Omental fat pad (tissue), 4 donors: ENCODE measurements around the gene MTF2. TPM values are rescaled to one million over a fixed set of nuclear protein-coding genes. Genes with fewer than 3 reads are reported as not detected.

ENCODE experiments used
- ATAC-seq: fragments of 150-250 bp; one replicate; pipeline ENCODE4 v1.9.1; 2016; ENCODE audit warnings: mild to moderate bottlenecking, moderate library complexity; ENCODE audit not compliant: low FRiP score
- DNase-seq: peaks from one replicate; pipeline ENCODE4 v3.0.0-alpha.2; 2019; ENCODE audit warnings: low spot score
- total RNA-seq, 4 donors: library from RNA; depleted of rRNA; stranded (reverse); fragments of >200 nt; gene quantifications; one replicate each; pipeline ENCODE4 v1.1.0, GENCODE V29; 2016
- TF ChIP-seq, protein P1 (sequence below), 3 donors: fragments of 450-650 bp; IDR thresholded peaks; one replicate each; pipeline ENCODE4 v1.5.1; 2016 to 2017; ENCODE audit warnings: antibody characterized with exemption in 3 of 3, mild to moderate bottlenecking in 3 of 3, moderate library complexity in 2 of 3

The MTF2 gene
- total RNA-seq, 4 donors from 2014 or later, result 8.4 to 27.6 (median 14.1) TPM

DNA sequence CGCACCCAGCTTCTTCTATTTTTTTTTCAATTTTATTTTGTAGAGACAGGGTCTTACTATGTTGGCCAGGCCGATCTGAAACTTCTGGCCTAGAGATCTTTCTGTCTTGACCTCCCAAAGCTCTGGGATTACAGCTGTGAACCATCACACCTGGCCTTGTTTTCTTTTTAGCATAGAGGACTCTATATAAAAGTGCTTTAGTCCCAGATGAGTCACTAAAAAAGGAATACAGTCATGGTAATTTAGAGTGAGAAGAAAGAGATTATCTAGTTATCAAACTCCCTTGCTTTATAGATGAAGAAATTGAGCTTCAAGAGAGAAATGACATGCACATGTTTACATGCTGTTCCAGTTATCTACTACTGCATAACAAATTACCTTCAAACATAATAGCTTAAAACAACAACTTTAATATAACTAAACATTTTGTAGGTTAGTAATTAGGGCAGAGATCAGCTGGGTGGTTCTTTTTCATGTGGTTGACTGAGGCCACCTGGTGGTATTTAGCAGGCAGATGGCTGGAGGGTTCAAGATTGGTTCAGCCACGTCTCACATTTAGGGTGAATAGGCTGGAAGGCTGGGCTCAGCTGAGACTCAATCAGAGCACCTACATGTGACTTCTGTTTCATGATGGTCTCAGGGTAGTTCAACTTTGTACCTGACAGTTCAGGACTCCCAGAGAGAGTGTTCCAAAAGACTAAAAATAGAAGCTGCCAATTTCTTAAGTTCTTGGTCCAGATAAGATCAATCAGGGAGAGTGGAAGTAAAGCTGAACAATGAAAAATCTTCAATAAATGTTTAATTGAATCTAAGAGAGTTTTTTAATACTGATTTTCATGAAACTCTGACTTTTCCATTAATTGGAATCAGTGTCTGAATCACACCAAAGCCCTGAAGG, 16.9 kb upstream of the MTF2 start:
- TF ChIP-seq, protein P1, sequence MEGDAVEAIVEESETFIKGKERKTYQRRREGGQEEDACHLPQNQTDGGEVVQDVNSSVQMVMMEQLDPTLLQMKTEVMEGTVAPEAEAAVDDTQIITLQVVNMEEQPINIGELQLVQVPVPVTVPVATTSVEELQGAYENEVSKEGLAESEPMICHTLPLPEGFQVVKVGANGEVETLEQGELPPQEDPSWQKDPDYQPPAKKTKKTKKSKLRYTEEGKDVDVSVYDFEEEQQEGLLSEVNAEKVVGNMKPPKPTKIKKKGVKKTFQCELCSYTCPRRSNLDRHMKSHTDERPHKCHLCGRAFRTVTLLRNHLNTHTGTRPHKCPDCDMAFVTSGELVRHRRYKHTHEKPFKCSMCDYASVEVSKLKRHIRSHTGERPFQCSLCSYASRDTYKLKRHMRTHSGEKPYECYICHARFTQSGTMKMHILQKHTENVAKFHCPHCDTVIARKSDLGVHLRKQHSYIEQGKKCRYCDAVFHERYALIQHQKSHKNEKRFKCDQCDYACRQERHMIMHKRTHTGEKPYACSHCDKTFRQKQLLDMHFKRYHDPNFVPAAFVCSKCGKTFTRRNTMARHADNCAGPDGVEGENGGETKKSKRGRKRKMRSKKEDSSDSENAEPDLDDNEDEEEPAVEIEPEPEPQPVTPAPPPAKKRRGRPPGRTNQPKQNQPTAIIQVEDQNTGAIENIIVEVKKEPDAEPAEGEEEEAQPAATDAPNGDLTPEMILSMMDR (IDR thresholded peaks at IDR 0.05), result no peak
- ATAC-seq, result no peak
- DNase-seq, result no peak

DNA sequence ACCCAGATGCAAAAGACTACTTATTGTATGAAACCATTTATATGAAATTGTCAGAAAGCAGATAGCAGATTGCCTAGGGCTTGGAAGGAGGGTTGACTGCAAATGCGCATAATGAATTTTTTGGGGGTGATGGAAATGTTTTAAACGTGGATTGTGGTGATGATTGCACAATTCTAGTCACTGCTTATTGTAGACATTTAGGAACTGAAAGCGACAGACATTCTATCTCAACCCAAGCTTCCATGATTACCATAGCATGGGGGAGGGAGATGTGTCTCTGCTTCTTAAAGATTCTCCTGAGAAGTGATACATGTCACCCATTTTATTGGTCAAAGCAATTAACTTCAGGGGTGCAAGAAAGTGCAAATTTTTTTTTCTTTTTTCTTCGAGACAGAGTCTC, 2.8 kb upstream of the MTF2 start:
- DNase-seq (no peak), ATAC-seq (no peak)
- TF ChIP-seq, protein P1 (IDR thresholded peaks at IDR 0.05), result no peak

DNA sequence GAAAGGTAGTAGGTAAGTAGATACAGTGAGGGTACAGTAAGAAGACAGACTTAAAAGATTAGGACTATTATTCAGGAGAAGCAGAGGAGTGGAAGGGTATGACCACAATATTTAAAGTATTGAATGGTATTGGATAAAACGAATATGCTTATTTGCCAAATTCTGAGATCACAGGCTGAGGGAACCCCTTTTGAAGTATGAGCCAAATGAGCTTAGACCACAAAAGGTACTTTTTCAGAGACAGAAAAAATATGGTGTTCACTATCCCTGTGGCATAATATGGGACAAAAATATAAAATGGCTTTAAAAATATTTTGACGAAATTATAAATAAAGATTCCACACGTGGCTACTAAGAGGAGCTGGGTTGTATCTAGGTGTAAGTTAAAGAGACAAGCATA, 880 bp upstream of the MTF2 start:
- TF ChIP-seq, protein P1 (IDR thresholded peaks at IDR 0.05), result no peak
- ATAC-seq (no peak), DNase-seq (no peak)

DNA sequence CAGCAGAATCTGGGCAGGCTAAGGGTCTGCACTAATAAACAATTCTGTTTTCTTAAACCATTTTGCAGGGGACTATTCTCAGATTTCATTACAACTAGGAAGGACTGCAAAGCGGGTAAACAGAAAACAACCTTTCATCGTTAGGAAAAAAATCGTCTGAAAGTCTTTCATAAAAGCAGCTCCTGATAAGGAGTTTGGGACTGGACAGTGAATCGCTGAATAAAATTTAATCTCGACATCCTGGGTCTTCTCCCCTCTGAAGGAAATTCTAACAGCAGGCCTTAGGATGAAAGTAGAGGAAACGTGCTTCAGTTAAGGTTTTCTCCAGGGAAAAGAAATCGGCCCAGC, 471 bp upstream of the MTF2 start:
- no peak for DNase-seq
- TF ChIP-seq, protein P1 (IDR thresholded peaks at IDR 0.05), result no peak
- ATAC-seq, result no peak

DNA sequence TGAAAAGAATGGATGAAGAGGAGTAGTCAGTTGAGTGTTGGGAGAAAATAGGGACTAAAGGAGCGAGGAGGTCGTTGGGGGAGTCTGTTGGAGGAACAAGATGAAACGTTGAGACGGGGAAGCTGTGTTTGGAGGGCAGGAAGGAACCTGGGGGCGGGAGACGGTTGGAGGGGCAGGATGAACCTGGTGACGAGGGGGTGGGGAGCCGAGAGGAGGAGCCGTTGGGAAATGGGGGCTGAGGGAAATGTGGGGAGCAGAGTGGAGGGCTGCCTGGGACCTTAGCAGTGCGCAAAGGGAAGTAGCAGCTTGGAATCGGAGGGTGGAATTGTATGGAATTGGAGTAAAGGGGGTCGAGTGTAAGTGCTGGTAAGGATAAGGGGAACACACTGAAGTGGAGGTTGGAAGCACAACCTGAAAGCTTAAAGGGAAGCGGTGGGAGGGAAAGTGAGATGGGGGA, 630 bp downstream of the MTF2 start:
- TF ChIP-seq, protein P1 (IDR thresholded peaks at IDR 0.05), result no peak
- ATAC-seq, result peak; percentile 59
- no peak for DNase-seq

DNA sequence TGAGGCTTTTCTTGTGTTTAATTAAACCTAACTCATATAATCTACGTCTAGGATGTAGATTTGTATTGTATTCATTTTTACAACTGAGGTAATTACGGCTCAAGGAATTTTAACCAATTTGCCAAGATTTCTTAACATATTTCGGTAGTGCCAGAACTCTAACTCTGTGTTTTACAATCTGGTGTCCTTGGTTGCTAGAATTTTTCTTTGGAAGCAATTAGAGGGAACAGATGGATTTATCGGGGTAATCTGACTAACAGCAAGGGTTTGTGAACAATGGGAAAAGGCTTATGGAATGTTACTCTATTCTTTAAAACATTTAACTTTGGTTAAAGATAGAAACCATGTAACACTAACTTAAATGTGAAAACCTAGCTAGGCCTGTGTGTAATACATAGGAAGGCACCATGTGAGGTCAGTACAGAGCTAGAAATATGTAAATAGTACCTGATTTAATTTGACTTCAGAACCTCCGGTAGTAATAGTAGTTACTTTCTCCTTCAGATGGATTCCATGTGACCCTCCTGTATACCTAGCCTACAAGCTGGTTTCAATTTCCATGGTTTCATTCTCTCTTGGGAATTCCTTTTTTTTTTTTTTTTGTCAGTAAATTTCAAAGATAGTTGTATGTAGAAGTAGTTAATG, 1.2 kb downstream of the MTF2 start:
- peak; percentile 57 for ATAC-seq
- TF ChIP-seq, protein P1 (IDR thresholded peaks at IDR 0.05), result no peak
- no peak for DNase-seq
